HepG2 (cell line): Measurements from ENCODE around the gene ATP2A3. TPM values are rescaled to one million over a fixed set of nuclear protein-coding genes. Genes with fewer than 3 reads are reported as not detected.

ENCODE experiments used
- ATRX ChIP-seq: sonication (generic); formaldehyde crosslinking; IDR thresholded peaks from 2 replicates; pipeline ENCODE4 v1.4.0; 2020; ENCODE audit warnings: missing genetic modification reagents, borderline replicate concordance
- EP300 ChIP-seq, 3 experiments: sonication (generic) in 1 of 3; formaldehyde crosslinking in 1 of 3; IDR thresholded peaks; 2 replicates each; pipeline versions ENCODE4 v1.5.1 to v1.6.1; 2011 to 2020; ENCODE audit warnings: low read depth in 2 of 3, low read length in 2 of 3, borderline replicate concordance in 1 of 3, improper control_type of control experiment in 1 of 3, mild to moderate bottlenecking in 1 of 3, missing genetic modification reagents in 1 of 3, moderate library complexity in 1 of 3
- HNRNPUL1 ChIP-seq: fragments of 200-400 bp; formaldehyde crosslinking; IDR thresholded peaks from 2 replicates; pipeline ENCODE4 v1.6.1; 2017; ENCODE audit warnings: low read depth, mild to moderate bottlenecking, low read length, moderate library complexity
- MYC ChIP-seq: sonication (generic); formaldehyde crosslinking; IDR thresholded peaks from 2 replicates; pipeline ENCODE4 v1.9.0; 2021; ENCODE audit warnings: missing genetic modification reagents, borderline replicate concordance
- PHF20 ChIP-seq: sonication (generic); formaldehyde crosslinking; IDR thresholded peaks from 2 replicates; pipeline ENCODE4 v1.5.0; 2020; ENCODE audit warnings: mild to moderate bottlenecking, missing genetic modification reagents
- POLR2AphosphoS5 ChIP-seq: IDR thresholded peaks from 2 replicates; pipeline ENCODE4 v1.6.1; 2012; ENCODE audit warnings: low read depth, low read length
- RAD21 ChIP-seq: fragments of 450-650 bp; formaldehyde crosslinking; IDR thresholded peaks from 2 replicates; pipeline ENCODE4 v1.5.0; 2020; ENCODE audit warnings: mild to moderate bottlenecking
- SALL1 ChIP-seq: sonication (generic); formaldehyde crosslinking; IDR thresholded peaks from 2 replicates; pipeline ENCODE4 v1.8.0; 2022; ENCODE audit warnings: mild to moderate bottlenecking, missing genetic modification reagents
- SMARCE1 ChIP-seq: fragments of 450-650 bp; IDR thresholded peaks from 2 replicates; pipeline ENCODE4 v1.6.1; 2017; ENCODE audit warnings: borderline replicate concordance
- TCF12 ChIP-seq, 2 experiments: fragments of 450-650 bp in 1 of 2; sonication (generic) in 1 of 2; formaldehyde crosslinking in 1 of 2; IDR thresholded peaks; 2 replicates each; pipeline versions ENCODE4 v1.6.1 to v1.8.0; 2017 to 2022; ENCODE audit warnings: antibody characterized with exemption in 1 of 2, mild to moderate bottlenecking in 1 of 2, missing genetic modification reagents in 1 of 2, moderate library complexity in 1 of 2
- TGIF2 ChIP-seq: IDR thresholded peaks from 2 replicates; pipeline ENCODE4 v1.6.1; 2016; ENCODE audit warnings: control low read depth, missing compliant biosample characterization
- ZBTB21 ChIP-seq: sonication (generic); formaldehyde crosslinking; IDR thresholded peaks from 2 replicates; pipeline ENCODE4 v1.4.0; 2020; ENCODE audit warnings: missing genetic modification reagents
- ZFX ChIP-seq: sonication (generic); formaldehyde crosslinking; IDR thresholded peaks from 2 replicates; pipeline ENCODE4 v1.4.0; 2020; ENCODE audit warnings: mild to moderate bottlenecking, low read depth, missing genetic modification reagents, moderate library complexity
- ZNF510 ChIP-seq: sonication (generic); formaldehyde crosslinking; IDR thresholded peaks from 2 replicates; pipeline ENCODE4 v1.4.0; 2020; ENCODE audit warnings: low read depth, mild to moderate bottlenecking, missing genetic modification reagents
- polyA plus RNA-seq, 8 experiments: library from polyadenylated mRNA; depleted of rRNA in 3 of 8; stranded (reverse) in 7 of 8; unstranded in 1 of 8; fragments of >200 nt; fragmentation: Illumina TruSeq in 4 of 8; extraction: Trizol in 4 of 8; gene quantifications; 2 replicates each; pipeline versions ENCODE4 v1.2.1 to v1.2.3, GENCODE V29; 2011 to 2016; ENCODE audit warnings: low read depth in 4 of 8, missing spikeins in 1 of 8, mixed read lengths in 1 of 8; ENCODE audit not compliant: insufficient read depth in 1 of 8
- total RNA-seq, 5 experiments: library from RNA; depleted of rRNA; stranded (reverse); fragments of >200 nt; fragmentation: Illumina TruSeq; extraction: Trizol; gene quantifications; 2 replicates each; pipeline ENCODE4 v1.2.3, GENCODE V29; 2016; ENCODE audit warnings: low read depth in 1 of 5
- TF ChIP-seq, protein P1 (sequence below): sonication (generic); formaldehyde crosslinking; IDR thresholded peaks from 2 replicates; pipeline ENCODE4 v1.4.0; 2020; ENCODE audit warnings: mild to moderate bottlenecking, missing genetic modification reagents
- TF ChIP-seq, protein P2 (sequence below): sonication (generic); formaldehyde crosslinking; IDR thresholded peaks from 2 replicates; pipeline ENCODE4 v1.5.1; 2020; ENCODE audit warnings: missing genetic modification reagents, mild to moderate bottlenecking, borderline replicate concordance
- TF ChIP-seq, protein P3 (sequence below): sonication (generic); formaldehyde crosslinking; IDR thresholded peaks from 2 replicates; pipeline ENCODE4 v1.8.0; 2022; ENCODE audit warnings: mild to moderate bottlenecking, missing genetic modification reagents
- TF ChIP-seq, protein P4 (sequence below): IDR thresholded peaks from 2 replicates; pipeline ENCODE4 v1.6.1; 2016; ENCODE audit warnings: low read depth, borderline replicate concordance
- TF ChIP-seq, protein P5 (sequence below): sonication (generic); formaldehyde crosslinking; IDR thresholded peaks from 2 replicates; pipeline ENCODE4 v1.5.1; 2020; ENCODE audit warnings: missing genetic modification reagents, mild to moderate bottlenecking, borderline replicate concordance
- TF ChIP-seq, protein P6 (sequence below): sonication (generic); formaldehyde crosslinking; IDR thresholded peaks from 2 replicates; pipeline ENCODE4 v1.5.0; 2020; ENCODE audit warnings: mild to moderate bottlenecking, missing genetic modification reagents

ATP2A3 gene
- total and polyA plus RNA-seq, 2 of the 13 experiments (the other 11 are each of a cell fraction or from before 2014, with no cell fraction given) = 0.07 TPM; not detected in 1

DNA sequence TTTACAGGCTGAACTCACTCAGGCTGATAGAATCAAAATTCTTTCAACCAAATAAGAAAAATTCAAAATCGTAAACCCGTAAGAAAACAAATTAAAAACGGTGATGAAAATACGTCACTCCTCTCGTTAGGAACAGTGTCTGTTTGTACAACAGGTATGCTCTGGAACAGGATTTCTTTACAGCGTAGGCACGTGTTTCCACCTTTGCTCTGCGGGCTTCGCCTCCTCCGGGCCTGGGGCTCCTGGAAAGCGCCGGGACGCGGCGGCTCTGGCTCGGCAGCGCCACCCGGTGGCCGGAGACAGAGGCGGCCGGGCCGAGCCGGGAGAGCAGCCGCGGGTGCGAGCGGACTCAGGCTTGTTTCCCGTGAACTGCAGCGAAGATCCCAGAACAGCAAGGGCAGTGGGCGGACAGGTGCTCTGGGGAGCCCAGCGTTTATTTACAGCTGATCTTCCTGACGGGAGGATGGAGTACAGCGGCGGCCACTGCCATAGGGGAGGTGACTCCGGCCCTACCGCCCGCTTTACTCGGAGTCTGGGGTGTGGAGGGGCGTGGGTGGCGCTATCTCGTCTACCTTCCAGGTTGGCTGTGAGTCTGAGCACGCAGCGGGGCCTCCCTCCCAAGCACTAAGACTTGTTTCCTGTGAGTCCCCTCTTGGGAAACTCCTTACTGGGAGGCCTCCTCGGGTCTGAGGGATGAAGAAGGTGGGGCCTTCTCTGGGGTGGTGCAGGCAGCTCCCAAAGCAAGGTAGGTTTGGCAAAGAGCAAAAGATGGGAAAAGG, 40.5 kb upstream of the ATP2A3 start (continued):
- TF ChIP-seq EP300 (IDR thresholded peaks at IDR 0.05; ENCODE audit: low read depth in 2 of 2, low read length in 2 of 2) = no peak
- TF ChIP-seq EP300 (CRISPR knock-in tag; IDR thresholded peaks at IDR 0.05; ENCODE audit: borderline replicate concordance) = no peak; the same call in 1 of the 2 replicates
- TF ChIP-seq, protein P1, sequence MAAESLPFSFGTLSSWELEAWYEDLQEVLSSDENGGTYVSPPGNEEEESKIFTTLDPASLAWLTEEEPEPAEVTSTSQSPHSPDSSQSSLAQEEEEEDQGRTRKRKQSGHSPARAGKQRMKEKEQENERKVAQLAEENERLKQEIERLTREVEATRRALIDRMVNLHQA (CRISPR knock-in tag) = no peak
- TF ChIP-seq SALL1 (CRISPR knock-in tag) = peak; percentile 83
- TF ChIP-seq, protein P2, sequence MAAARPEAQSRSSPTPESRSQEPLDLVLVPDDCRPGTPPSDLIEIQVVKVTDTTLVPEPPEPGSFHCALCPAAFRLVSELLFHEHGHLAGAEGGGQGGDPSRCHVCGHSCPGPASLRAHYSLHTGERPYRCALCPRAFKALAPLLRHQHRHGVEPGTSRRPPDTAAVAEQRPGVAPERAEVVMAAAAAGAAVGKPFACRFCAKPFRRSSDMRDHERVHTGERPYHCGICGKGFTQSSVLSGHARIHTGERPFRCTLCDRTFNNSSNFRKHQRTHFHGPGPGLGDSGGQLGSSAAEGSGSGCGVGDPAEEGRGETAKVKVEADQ = no peak
- TF ChIP-seq, protein P3, sequence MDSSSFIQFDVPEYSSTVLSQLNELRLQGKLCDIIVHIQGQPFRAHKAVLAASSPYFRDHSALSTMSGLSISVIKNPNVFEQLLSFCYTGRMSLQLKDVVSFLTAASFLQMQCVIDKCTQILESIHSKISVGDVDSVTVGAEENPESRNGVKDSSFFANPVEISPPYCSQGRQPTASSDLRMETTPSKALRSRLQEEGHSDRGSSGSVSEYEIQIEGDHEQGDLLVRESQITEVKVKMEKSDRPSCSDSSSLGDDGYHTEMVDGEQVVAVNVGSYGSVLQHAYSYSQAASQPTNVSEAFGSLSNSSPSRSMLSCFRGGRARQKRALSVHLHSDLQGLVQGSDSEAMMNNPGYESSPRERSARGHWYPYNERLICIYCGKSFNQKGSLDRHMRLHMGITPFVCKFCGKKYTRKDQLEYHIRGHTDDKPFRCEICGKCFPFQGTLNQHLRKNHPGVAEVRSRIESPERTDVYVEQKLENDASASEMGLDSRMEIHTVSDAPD (CRISPR knock-in tag) = peak; percentile 64; the same call in 1 of the 2 replicates
- TF ChIP-seq, protein P4, sequence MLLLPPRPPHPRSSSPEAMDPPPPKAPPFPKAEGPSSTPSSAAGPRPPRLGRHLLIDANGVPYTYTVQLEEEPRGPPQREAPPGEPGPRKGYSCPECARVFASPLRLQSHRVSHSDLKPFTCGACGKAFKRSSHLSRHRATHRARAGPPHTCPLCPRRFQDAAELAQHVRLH (CRISPR knock-in tag) = peak; percentile 92; the same call in 1 of the 2 replicates
- TF ChIP-seq, protein P5, sequence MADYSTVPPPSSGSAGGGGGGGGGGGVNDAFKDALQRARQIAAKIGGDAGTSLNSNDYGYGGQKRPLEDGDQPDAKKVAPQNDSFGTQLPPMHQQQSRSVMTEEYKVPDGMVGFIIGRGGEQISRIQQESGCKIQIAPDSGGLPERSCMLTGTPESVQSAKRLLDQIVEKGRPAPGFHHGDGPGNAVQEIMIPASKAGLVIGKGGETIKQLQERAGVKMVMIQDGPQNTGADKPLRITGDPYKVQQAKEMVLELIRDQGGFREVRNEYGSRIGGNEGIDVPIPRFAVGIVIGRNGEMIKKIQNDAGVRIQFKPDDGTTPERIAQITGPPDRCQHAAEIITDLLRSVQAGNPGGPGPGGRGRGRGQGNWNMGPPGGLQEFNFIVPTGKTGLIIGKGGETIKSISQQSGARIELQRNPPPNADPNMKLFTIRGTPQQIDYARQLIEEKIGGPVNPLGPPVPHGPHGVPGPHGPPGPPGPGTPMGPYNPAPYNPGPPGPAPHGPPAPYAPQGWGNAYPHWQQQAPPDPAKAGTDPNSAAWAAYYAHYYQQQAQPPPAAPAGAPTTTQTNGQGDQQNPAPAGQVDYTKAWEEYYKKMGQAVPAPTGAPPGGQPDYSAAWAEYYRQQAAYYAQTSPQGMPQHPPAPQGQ = no peak
- no peak; the same call in 1 of the 2 replicates for TF ChIP-seq PHF20 (CRISPR knock-in tag)
- 0 out of 2 replicates have a peak, but pooled peaks have one; percentile 24 for TF ChIP-seq TGIF2 (CRISPR knock-in tag)
- TF ChIP-seq RAD21 (CRISPR knock-in tag) = peak; percentile 97
- TF ChIP-seq, protein P6, sequence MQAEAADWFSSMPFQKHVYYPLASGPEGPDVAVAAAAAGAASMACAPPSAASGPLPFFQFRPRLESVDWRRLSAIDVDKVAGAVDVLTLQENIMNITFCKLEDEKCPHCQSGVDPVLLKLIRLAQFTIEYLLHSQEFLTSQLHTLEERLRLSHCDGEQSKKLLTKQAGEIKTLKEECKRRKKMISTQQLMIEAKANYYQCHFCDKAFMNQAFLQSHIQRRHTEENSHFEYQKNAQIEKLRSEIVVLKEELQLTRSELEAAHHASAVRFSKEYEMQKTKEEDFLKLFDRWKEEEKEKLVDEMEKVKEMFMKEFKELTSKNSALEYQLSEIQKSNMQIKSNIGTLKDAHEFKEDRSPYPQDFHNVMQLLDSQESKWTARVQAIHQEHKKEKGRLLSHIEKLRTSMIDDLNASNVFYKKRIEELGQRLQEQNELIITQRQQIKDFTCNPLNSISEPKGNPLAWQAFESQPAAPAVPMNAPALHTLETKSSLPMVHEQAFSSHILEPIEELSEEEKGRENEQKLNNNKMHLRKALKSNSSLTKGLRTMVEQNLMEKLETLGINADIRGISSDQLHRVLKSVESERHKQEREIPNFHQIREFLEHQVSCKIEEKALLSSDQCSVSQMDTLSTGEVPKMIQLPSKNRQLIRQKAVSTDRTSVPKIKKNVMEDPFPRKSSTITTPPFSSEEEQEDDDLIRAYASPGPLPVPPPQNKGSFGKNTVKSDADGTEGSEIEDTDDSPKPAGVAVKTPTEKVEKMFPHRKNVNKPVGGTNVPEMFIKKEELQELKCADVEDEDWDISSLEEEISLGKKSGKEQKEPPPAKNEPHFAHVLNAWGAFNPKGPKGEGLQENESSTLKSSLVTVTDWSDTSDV (CRISPR knock-in tag) = no peak
- TF ChIP-seq SMARCE1 = no peak
- no peak for TF ChIP-seq TCF12 (IDR thresholded peaks at IDR 0.05)
- no peak for TF ChIP-seq TCF12 (CRISPR knock-in tag; IDR thresholded peaks at IDR 0.05)
- no peak for TF ChIP-seq ATRX (CRISPR knock-in tag)
- no peak; the same call in 1 of the 2 replicates for TF ChIP-seq POLR2AphosphoS5
- no peak for TF ChIP-seq ZBTB21 (CRISPR knock-in tag)
- no peak for TF ChIP-seq HNRNPUL1
- TF ChIP-seq ZFX (CRISPR knock-in tag) = no peak
- TF ChIP-seq ZNF510 (CRISPR knock-in tag) = no peak
- peak; percentile 88 for TF ChIP-seq MYC (CRISPR knock-in tag)
